B cell (primary cell): Measurements from ENCODE around the gene SMYD2. TPM values are rescaled to one million over a fixed set of nuclear protein-coding genes. Genes with fewer than 3 reads are reported as not detected.

Experiments used
- ATAC-seq: fragments of 200-7000 bp; cut with Tn5 transposase; one replicate; pipeline ENCODE4 v1.10.0; 2021; ENCODE audit warnings: low read depth, mild to moderate bottlenecking, moderate number of reproducible peaks, moderate library complexity
- CTCF ChIA-PET: fragments of 350-600 bp; sonication (Branson Sonifier 250); formaldehyde crosslinking; loops from one replicate; lab custom pipeline; 2021; ENCODE audit warnings: antibody characterized with exemption, inconsistent platforms; lab: Charles Lee
- POLR2A ChIA-PET: fragments of 350-600 bp; sonication (Branson Sonifier 250); formaldehyde crosslinking; loops from one replicate; lab custom pipeline; 2021; ENCODE audit warnings: antibody characterized with exemption; lab: Charles Lee
- DNase-seq: peaks from one replicate; pipeline ENCODE4 v3.0.0; 2013
- H2AFZ ChIP-seq: 2 replicates; pipeline ENCODE4 v1.6.1; 2012; ENCODE audit warnings: mild to moderate bottlenecking, low read depth, low read length; ENCODE audit not compliant: insufficient read depth, poor library complexity, severe bottlenecking
- H3K27ac ChIP-seq, 2 donors: 1 replicate in 1 of 2; 2 replicates in 1 of 2; pipeline ENCODE4 v1.5.1; 2012 to 2013; ENCODE audit warnings: low read length in 2 of 2, mild to moderate bottlenecking in 2 of 2, moderate library complexity in 1 of 2
- H3K27me3 ChIP-seq, 4 experiments: fragments of 200-600 bp in 1 of 4; sonication (generic) in 1 of 4; replicated peaks in 1 of 4; 1 replicate in 2 of 4; 2 replicates in 2 of 4; pipeline versions ENCODE4 v1.6.1 to v1.7.0; 2013 to 2016; ENCODE audit warnings: low read length in 3 of 4, mild to moderate bottlenecking in 2 of 4, mixed read lengths in 1 of 4, moderate library complexity in 1 of 4; ENCODE audit not compliant: insufficient read depth in 4 of 4, control insufficient read depth in 3 of 4; ENCODE audit errors: control extremely low read depth in 1 of 4
- H3K36me3 ChIP-seq, 2 experiments: replicated peaks in 1 of 2; 1 replicate in 1 of 2; 2 replicates in 1 of 2; pipeline versions ENCODE4 v1.6.1 to v1.7.1; 2013; ENCODE audit warnings: low read length in 1 of 2; ENCODE audit not compliant: insufficient read depth in 2 of 2, control insufficient read depth in 1 of 2; ENCODE audit errors: control extremely low read depth in 1 of 2, extremely low read depth in 1 of 2
- H3K4me1 ChIP-seq, 2 donors: fragments of 200-600 bp in 1 of 2; sonication (generic) in 1 of 2; 1 replicate in 1 of 2; 2 replicates in 1 of 2; pipeline versions ENCODE4 v1.5.1 to v1.6.1; 2013 to 2017; ENCODE audit warnings: low read length in 2 of 2; ENCODE audit not compliant: control insufficient read depth in 2 of 2, insufficient read depth in 2 of 2
- H3K4me2 ChIP-seq: replicated peaks from 2 replicates; pipeline ENCODE3; 2012; ENCODE audit warnings: mild to moderate bottlenecking, low read depth, low read length; ENCODE audit not compliant: poor library complexity, severe bottlenecking
- H3K4me3 ChIP-seq, 5 experiments: fragments of 200-600 bp in 1 of 5; sonication (generic) in 1 of 5; 1 replicate in 3 of 5; 2 replicates in 2 of 5; pipeline versions ENCODE4 v1.5.1 to v1.7.0; 2011 to 2016; ENCODE audit warnings: low read length in 4 of 5, mild to moderate bottlenecking in 4 of 5, low read depth in 2 of 5, control low read depth in 1 of 5, moderate library complexity in 1 of 5; ENCODE audit not compliant: insufficient read depth in 1 of 5; ENCODE audit errors: control extremely low read depth in 1 of 5, extremely low read depth in 1 of 5
- H3K79me2 ChIP-seq: fragments of 200-600 bp; sonication (generic); one replicate; pipeline ENCODE4 v1.6.0; 2016; ENCODE audit warnings: low read length; ENCODE audit not compliant: control insufficient read depth, insufficient read depth
- H3K9ac ChIP-seq: fragments of 200-600 bp; sonication (generic); 2 replicates; pipeline ENCODE4 v1.6.1; 2017; ENCODE audit warnings: mild to moderate bottlenecking, low read length, moderate library complexity
- H3K9me3 ChIP-seq, 3 donors: one replicate each; pipeline versions ENCODE4 v1.6.1 to v1.7.1; 2013; ENCODE audit warnings: low read length in 2 of 3; ENCODE audit not compliant: control insufficient read depth in 2 of 3, insufficient read depth in 1 of 3; ENCODE audit errors: control extremely low read depth in 1 of 3
- H4K20me1 ChIP-seq: 2 replicates; pipeline ENCODE4 v1.6.0; 2012; ENCODE audit warnings: mild to moderate bottlenecking, low read length; ENCODE audit not compliant: insufficient read depth, control insufficient read depth, poor library complexity, severe bottlenecking
- H3K27ac Mint-ChIP-seq: one replicate; pipeline ENCODE4 v1.8.0; 2021; ENCODE audit warnings: mixed read lengths
- H3K27me3 Mint-ChIP-seq: one replicate; pipeline ENCODE4 v1.8.0; 2021; ENCODE audit warnings: mixed read lengths
- H3K4me1 Mint-ChIP-seq: one replicate; pipeline ENCODE4 v1.8.0; 2021; ENCODE audit warnings: mixed read lengths
- H3K4me3 Mint-ChIP-seq: one replicate; pipeline ENCODE4 v1.8.0; 2021; ENCODE audit warnings: mixed read lengths
- H3K9me3 Mint-ChIP-seq: one replicate; pipeline ENCODE4 v1.8.0; 2022; ENCODE audit warnings: mixed read lengths; ENCODE audit not compliant: insufficient read depth
- EZH2 ChIP-seq: IDR thresholded peaks from 2 replicates; pipeline ENCODE4 v1.6.1; 2012; ENCODE audit warnings: borderline replicate concordance, low read depth, mild to moderate bottlenecking, moderate library complexity, low read length; ENCODE audit not compliant: insufficient read depth, poor library complexity, severe bottlenecking
- WGBS: methylation state at CpG from one replicate; pipeline ENCODE4 v1.1.5; 2013; ENCODE audit warnings: missing lambda C conversion rate; ENCODE audit not compliant: insufficient coverage; 5-methylcytosine and 5-hydroxymethylcytosine counted together
- intact Hi-C: fragments of 100-400 bp; cut with micrococcal nuclease; formaldehyde crosslinking; loops from one replicate; pipeline ENCODE4 v1.10.0; 2022
- polyA plus RNA-seq: library from polyadenylated mRNA; depleted of rRNA; stranded (reverse); fragments of >200 nt; gene quantifications from 2 replicates; pipeline ENCODE4 v1.2.3, GENCODE V29; 2012
- total RNA-seq, 2 donors: library from RNA; stranded (reverse); fragments of 120-200 nt in 1 of 2; gene quantifications; 1 replicate in 1 of 2; 2 replicates in 1 of 2; pipeline versions ENCODE4 v1.2.3 to v1.2.4, GENCODE V29; 2013 to 2022
- TF ChIP-seq, protein P1 (sequence below): fragments of 200-600 bp; IDR thresholded peaks from one replicate; pipeline ENCODE4 v1.8.0; 2022; ENCODE audit warnings: antibody characterized with exemption, mild to moderate bottlenecking

Gene SMYD2
- total and polyA plus RNA-seq, 2 donors (not counting 1 experiment from before 2014, with no cell fraction given) = 21.2 to 29.1 TPM

DNA sequence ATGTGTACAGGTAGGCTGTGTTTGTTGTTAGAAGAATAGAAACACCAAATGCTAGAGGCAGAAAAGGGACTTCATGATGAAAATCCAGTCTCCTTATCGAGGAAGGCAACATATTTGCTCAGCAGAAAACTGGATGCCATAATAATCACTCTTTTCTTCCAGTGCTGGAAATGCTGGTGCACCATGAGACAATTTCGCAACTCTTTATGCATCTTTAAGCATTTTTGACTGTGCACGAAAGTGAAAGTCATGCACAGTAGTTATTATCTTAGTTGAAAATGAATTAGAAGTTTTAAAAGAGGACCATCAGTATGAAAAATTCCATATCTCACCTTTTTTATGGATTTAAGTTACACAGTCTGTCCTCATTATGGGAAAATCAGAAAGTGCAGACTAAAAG, 29.1 kb downstream of the SMYD2 start:
- ATAC-seq = no peak
- H3K27ac ChIP-seq = no peak overlapping the region
- H3K27ac Mint-ChIP-seq = no peak overlapping the region
- H3K79me2 ChIP-seq = no peaks in the 10 kb centered on the region
- peaks cover 14% of the 10 kb centered on the region for H3K4me1 Mint-ChIP-seq
- H3K27me3 ChIP-seq = no peaks in the 10 kb centered on the region
- H3K9me3 Mint-ChIP-seq = no peaks in the 10 kb centered on the region
- no peaks in the 10 kb centered on the region for H3K27me3 Mint-ChIP-seq
- H3K4me2 ChIP-seq = no peak overlapping the region
- no peak for DNase-seq
- 83% methylated on average over 1 of the region's 3 CpGs for WGBS
- peaks cover 2% of the 10 kb centered on the region for H4K20me1 ChIP-seq
- no peak overlapping the region for H2AFZ ChIP-seq
- intact Hi-C loops = no loop called here
- no peak overlapping the region for H3K9ac ChIP-seq
- H3K36me3 ChIP-seq = peaks cover 0 to 5% of the 10 kb centered on the region in 2 experiments
- CTCF ChIA-PET = no interaction called here
- peaks cover 0 to 5% of the 10 kb centered on the region in 2 donors for H3K4me1 ChIP-seq
- H3K4me3 Mint-ChIP-seq = no peak overlapping the region
- H3K9me3 ChIP-seq = no peaks in the 10 kb centered on the region
- H3K4me3 ChIP-seq = no peak overlapping the region
- POLR2A ChIA-PET = no interaction called here
- TF ChIP-seq EZH2 = no peak
- TF ChIP-seq, protein P1, sequence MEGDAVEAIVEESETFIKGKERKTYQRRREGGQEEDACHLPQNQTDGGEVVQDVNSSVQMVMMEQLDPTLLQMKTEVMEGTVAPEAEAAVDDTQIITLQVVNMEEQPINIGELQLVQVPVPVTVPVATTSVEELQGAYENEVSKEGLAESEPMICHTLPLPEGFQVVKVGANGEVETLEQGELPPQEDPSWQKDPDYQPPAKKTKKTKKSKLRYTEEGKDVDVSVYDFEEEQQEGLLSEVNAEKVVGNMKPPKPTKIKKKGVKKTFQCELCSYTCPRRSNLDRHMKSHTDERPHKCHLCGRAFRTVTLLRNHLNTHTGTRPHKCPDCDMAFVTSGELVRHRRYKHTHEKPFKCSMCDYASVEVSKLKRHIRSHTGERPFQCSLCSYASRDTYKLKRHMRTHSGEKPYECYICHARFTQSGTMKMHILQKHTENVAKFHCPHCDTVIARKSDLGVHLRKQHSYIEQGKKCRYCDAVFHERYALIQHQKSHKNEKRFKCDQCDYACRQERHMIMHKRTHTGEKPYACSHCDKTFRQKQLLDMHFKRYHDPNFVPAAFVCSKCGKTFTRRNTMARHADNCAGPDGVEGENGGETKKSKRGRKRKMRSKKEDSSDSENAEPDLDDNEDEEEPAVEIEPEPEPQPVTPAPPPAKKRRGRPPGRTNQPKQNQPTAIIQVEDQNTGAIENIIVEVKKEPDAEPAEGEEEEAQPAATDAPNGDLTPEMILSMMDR = no peak

DNA sequence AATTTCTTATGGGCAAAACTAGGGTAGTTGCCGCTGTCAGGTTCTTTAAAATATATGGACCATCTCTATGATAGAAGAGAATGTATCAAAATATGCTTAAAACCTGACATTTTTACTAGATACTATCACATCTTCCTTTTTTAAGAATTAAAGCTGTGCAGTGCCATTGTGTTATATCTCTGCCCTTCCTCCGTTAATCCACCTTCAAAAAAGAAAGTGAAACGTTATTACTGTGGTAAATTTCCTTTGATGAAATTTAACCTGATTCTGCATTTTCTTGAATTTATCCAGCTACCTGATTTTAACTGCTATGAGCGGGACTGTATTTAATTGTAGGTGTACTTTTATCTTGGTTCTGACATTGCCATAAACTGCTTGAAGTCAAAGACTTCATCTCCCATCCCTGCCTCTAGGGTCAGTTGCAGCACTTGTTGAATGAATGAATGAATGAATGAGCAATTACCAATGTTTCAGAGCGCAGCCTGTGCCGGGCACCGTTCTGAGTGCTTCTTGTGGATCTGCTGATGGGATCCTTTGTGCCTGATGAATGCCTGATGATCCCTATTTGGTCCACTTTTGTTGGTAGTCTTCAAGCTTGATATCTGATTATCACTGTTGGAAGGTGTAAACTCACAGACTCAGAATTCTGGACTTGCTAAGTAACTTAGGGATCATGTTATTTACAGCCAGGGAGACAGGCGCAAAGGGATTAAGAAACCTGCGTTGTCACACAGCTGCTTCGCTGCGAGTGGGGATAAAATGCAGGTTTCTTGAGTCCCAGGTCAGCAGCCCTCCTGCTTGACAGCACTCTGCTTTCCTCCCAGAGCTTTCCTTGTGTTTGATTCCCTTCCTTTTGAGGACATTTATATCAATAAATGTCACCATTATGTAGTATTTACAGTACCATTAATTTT, 30.1 kb downstream of the SMYD2 start:
- Mint-ChIP-seq H3K4me3 (no peak overlapping the region), H3K27me3 (no peaks in the 10 kb centered on the region), H3K4me1 (peaks cover 14% of the 10 kb centered on the region), H3K27ac (no peak overlapping the region), H3K9me3 (no peaks in the 10 kb centered on the region)
- no peak for DNase-seq
- Histone ChIP-seq H3K9ac (peak overlapping the region; percentile 28), H3K4me3 (peak overlapping the region in 1 of 5 experiments; percentile 3), H2AFZ (no peak overlapping the region), H3K79me2 (no peaks in the 10 kb centered on the region), H3K36me3 (peaks cover 0 to 13% of the 10 kb centered on the region in 2 experiments), H3K4me1 (peaks cover 0 to 5% of the 10 kb centered on the region in 2 donors), H3K27ac (no peak overlapping the region), H4K20me1 (no peaks in the 10 kb centered on the region), H3K4me2 (peak overlapping the region; percentile 32), H3K27me3 (no peaks in the 10 kb centered on the region), H3K9me3 (no peaks in the 10 kb centered on the region)
- TF ChIP-seq EZH2 = no peak
- TF ChIP-seq, protein P1 = no peak
- 83% methylated on average over 6 of the region's 11 CpGs for WGBS
- no peak for ATAC-seq
- CTCF ChIA-PET = interaction anchor here (0.8 to 6.1 kb wide), 4 partner anchors 16 to 50 kb away, joined by 3 to 37 read pairs (median 7); no protein-coding TSS in a partner anchor
- intact Hi-C loops = no loop called here
- POLR2A ChIA-PET = no interaction called here
